ENCODE results near the gene BCAS3. TPM values are rescaled to one million over a fixed set of nuclear protein-coding genes. Genes with fewer than 3 reads are reported as not detected.

Gene BCAS3
- total and polyA plus RNA-seq, 11 donors: 4.5 to 23.5 (median 17.9) TPM

DNA sequence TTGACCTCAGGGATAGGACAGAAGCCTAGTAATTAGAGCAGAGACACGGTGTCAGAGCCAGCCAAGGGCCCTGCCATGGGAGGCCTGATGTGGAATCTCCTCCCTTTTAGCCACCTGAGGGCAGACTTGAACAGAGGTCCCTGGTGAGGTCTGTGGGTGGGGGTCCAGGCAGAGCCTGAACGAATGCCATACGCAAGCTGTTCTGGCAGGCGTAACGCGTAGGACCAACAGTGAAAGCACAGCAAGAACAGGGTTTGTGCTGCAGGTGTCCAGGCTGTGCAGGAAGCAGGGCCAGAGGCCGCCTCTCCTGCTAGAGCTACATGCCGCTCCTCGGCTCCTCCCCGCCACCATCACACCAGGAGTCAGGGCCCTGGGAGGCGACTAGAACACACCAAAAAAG, 640.1 kb downstream of the BCAS3 start:
- no peaks in the 10 kb centered on the region for H3K9me3 ChIP-seq
- WGBS, 4 donors: 90 to 98% (median 97%) methylated on average over 8 to 11 of the region's 11 CpGs
- H3K4me1 ChIP-seq: peaks cover 7 to 35% (median 26%) of the 10 kb centered on the region in 12 donors
- H3K4me3 ChIP-seq: no peak overlapping the region
- ATAC-seq: no peak
- intact Hi-C loops (cut with DNase I): loop anchor here in 2 of 10 donors (10.0 kb wide), 2 partner anchors 113 to 313 kb away; no protein-coding TSS in a partner anchor
- no peaks in the 10 kb centered on the region for H3K36me3 ChIP-seq
- TF ChIP-seq, protein P1, sequence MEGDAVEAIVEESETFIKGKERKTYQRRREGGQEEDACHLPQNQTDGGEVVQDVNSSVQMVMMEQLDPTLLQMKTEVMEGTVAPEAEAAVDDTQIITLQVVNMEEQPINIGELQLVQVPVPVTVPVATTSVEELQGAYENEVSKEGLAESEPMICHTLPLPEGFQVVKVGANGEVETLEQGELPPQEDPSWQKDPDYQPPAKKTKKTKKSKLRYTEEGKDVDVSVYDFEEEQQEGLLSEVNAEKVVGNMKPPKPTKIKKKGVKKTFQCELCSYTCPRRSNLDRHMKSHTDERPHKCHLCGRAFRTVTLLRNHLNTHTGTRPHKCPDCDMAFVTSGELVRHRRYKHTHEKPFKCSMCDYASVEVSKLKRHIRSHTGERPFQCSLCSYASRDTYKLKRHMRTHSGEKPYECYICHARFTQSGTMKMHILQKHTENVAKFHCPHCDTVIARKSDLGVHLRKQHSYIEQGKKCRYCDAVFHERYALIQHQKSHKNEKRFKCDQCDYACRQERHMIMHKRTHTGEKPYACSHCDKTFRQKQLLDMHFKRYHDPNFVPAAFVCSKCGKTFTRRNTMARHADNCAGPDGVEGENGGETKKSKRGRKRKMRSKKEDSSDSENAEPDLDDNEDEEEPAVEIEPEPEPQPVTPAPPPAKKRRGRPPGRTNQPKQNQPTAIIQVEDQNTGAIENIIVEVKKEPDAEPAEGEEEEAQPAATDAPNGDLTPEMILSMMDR (IDR thresholded peaks at IDR 0.05): no peak
- no peak for TF ChIP-seq POLR2A (IDR thresholded peaks at IDR 0.05)
- DNase-seq: no peak
- no peaks in the 10 kb centered on the region for H3K27me3 ChIP-seq
- H3K27ac ChIP-seq: no peak overlapping the region

DNA sequence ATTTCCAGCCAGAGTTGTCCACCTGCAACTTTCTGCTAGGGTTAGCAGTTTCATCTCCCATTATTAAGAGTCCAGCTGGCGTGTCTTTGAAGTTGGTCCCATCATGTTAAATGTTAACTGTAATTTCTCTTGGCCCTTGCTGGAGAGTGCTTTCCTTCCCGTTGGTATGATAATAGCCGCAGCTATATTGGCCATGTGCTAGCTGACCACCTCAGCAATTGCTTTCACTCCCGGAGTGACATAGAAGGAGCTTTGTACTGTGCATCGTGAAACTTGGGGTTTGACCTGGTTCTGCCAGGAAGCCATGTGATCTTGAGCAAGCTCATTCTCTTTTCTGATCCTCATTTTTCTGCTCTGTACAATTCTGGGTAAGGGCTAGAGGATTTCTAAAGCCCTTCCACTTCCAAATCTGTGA, 641.0 kb downstream of the BCAS3 start:
- DNase-seq: no peak
- Histone ChIP-seq H3K27ac (no peak overlapping the region), H3K9me3 (no peaks in the 10 kb centered on the region), H3K36me3 (no peaks in the 10 kb centered on the region), H3K4me1 (peaks cover 6 to 36% (median 26%) of the 10 kb centered on the region in 12 donors), H3K27me3 (no peaks in the 10 kb centered on the region), H3K4me3 (no peak overlapping the region)
- intact Hi-C loops (cut with DNase I): loop anchor here in 2 of 10 donors (10.0 kb wide), 2 partner anchors 114 to 314 kb away; no protein-coding TSS in a partner anchor
- TF ChIP-seq, protein P1 (IDR thresholded peaks at IDR 0.05): no peak
- TF ChIP-seq POLR2A (IDR thresholded peaks at IDR 0.05): no peak
- WGBS, 4 donors: 83 to 94% (median 89%) methylated on average over 5 of the region's 5 CpGs
- no peak for ATAC-seq

DNA sequence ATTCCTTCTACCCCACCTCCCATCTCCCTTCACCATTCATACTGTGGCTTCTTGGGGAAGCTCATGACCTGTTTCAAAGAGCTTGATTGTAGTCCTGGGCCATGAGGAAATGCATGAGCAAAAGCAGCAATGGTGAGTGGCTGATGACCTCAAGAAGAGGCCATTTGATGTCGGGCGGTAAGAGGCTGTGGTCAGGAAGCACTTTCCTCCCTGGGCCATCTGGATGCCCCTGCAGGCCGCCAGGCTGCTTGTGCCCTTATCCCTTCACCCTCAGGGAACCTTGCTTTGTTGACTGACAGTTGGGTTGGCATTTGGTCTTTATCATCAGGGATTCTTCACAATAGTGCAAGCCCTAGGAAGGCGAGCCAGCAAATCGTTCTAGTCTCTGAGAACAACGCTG, 643.7 kb downstream of the BCAS3 start:
- intact Hi-C loops (cut with DNase I): loop anchor here in 1 of 10 donors (10.0 kb wide), 1 partner anchor 67 kb away; no protein-coding TSS in a partner anchor
- peaks cover 0 to 39% (median 21%) of the 10 kb centered on the region in 12 donors for H3K4me1 ChIP-seq
- no peak for TF ChIP-seq POLR2A (IDR thresholded peaks at IDR 0.05)
- TF ChIP-seq, protein P1 (IDR thresholded peaks at IDR 0.05): no peak
- 91 to 93% (median 92%) methylated on average over 6 of the region's 6 CpGs for WGBS, 4 donors
- no peaks in the 10 kb centered on the region for H3K27me3 ChIP-seq
- DNase-seq (no peak), ATAC-seq (no peak)
- H3K4me3 ChIP-seq: no peak overlapping the region
- no peaks in the 10 kb centered on the region for H3K36me3 ChIP-seq
- no peaks in the 10 kb centered on the region for H3K9me3 ChIP-seq
- H3K27ac ChIP-seq: no peak overlapping the region

DNA sequence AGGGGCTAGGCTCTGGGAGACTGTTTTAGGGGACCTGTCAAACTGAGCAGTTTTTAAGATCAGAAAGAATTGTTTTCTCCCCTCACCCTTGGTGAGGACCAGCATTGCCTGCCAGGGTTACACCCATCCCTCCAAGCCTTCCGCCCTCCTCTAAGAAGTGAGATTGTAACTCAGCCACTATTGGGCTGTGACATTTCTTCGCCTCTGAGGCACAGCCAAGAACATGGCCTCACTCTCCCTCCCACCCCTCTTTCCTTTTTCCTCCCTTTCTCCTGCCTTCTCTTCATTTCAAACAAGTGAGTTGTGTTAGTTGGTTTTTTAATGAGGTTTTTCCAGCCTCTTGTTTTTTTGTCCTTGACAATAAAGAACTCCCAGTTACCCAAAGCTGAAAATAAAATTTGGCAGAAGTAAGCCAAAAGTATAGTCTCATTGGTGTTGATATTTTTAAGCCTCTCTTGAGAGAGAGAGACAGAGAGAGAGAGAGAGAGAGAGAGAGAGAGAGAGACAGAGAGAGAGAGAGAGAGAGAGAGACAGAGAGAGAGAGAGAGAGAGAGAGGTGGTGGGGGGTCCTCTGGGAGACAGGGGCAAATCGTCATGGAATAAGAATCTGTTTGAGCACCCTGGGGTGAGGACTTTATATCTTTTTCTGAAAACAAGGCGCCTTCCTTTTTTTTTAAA, 644.8 kb downstream of the BCAS3 start:
- ATAC-seq (peak in 3 of 4 donors; percentile 29 to 40 (median 35)), DNase-seq (no peak)
- WGBS, 4 donors: 65 to 72% (median 72%) methylated on average over 4 of the region's 4 CpGs

More for the DNA sequence above, 644.8 kb downstream of the BCAS3 start:
- TF ChIP-seq, protein P1 (IDR thresholded peaks at IDR 0.05): no peak
- Histone ChIP-seq H3K27ac (peak overlapping the region in 11 of 12 donors; percentile 6 to 78 (median 60)), H3K36me3 (no peaks in the 10 kb centered on the region), H3K9me3 (no peaks in the 10 kb centered on the region), H3K27me3 (no peaks in the 10 kb centered on the region), H3K4me3 (no peak overlapping the region), H3K4me1 (peaks cover 0 to 39% (median 21%) of the 10 kb centered on the region in 12 donors)
- intact Hi-C loops (cut with DNase I): loop anchor here in 1 of 10 donors (10.0 kb wide), 1 partner anchor 68 kb away; no protein-coding TSS in a partner anchor

Data from heart left ventricle (tissue), 16 donors.